T-cell (primary cell): ENCODE results near the gene TSPAN15. TPM values are rescaled to one million over a fixed set of nuclear protein-coding genes. Genes with fewer than 3 reads are reported as not detected.
A peak's percentile ranks its signal among the peaks of the same experiment; 100 is the strongest.

Source experiments
- ATAC-seq, 4 experiments: fragments of 200-7000 bp in 3 of 4; fragments of 150-1000 bp in 1 of 4; cut with Tn5 transposase; replicated peaks in 1 of 4; 1 replicate in 3 of 4; 2 replicates in 1 of 4; pipeline ENCODE4 v1.10.0; 2021; ENCODE audit warnings: moderate library complexity in 3 of 4, mild to moderate bottlenecking in 2 of 4, moderate number of reproducible peaks in 1 of 4
- CTCF ChIA-PET, 2 donors: fragments of 300-600 bp; sonication (Branson Sonifier 250); formaldehyde crosslinking; loops; one replicate each; lab custom pipeline; 2022; ENCODE audit warnings: antibody characterized with exemption in 2 of 2; lab: Charles Lee
- POLR2A ChIA-PET, 2 donors: fragments of 300-600 bp; sonication (Branson Sonifier 250); formaldehyde crosslinking; loops; one replicate each; lab custom pipeline; 2022; ENCODE audit warnings: antibody characterized with exemption in 2 of 2; lab: Charles Lee
- DNase-seq, 35 experiments: peaks; one replicate each; pipeline versions ENCODE4 v3.0.0 to v3.0.0-alpha.2; 2013 to 2023
- H3K27ac ChIP-seq: one replicate; pipeline ENCODE4 v1.5.1; 2013; ENCODE audit warnings: low read length
- H3K27me3 ChIP-seq, 2 experiments: replicated peaks in 1 of 2; 1 replicate in 1 of 2; 2 replicates in 1 of 2; pipeline versions ENCODE4 v1.6.1 to v1.7.0; 2013; ENCODE audit warnings: low read length in 1 of 2, mixed read lengths in 1 of 2; ENCODE audit not compliant: control insufficient read depth in 2 of 2, insufficient read depth in 2 of 2; ENCODE audit errors: extremely low read depth in 1 of 2
- H3K36me3 ChIP-seq, 2 donors: 1 replicate in 1 of 2; 2 replicates in 1 of 2; pipeline versions ENCODE4 v1.6.1 to v1.7.0; 2013; ENCODE audit warnings: low read length in 1 of 2; ENCODE audit not compliant: control insufficient read depth in 2 of 2, insufficient read depth in 1 of 2; ENCODE audit errors: extremely low read depth in 1 of 2
- H3K4me1 ChIP-seq, 2 experiments: 1 replicate in 1 of 2; 2 replicates in 1 of 2; pipeline versions ENCODE4 v1.6.1 to v1.7.0; 2013; ENCODE audit warnings: low read length in 2 of 2, mixed read lengths in 1 of 2; ENCODE audit not compliant: insufficient read depth in 2 of 2, control insufficient read depth in 1 of 2; ENCODE audit errors: extremely low read depth in 1 of 2
- H3K4me3 ChIP-seq, 2 donors: 1 replicate in 1 of 2; 2 replicates in 1 of 2; pipeline versions ENCODE4 v1.5.1 to v1.7.0; 2013; ENCODE audit warnings: mild to moderate bottlenecking in 2 of 2, low read length in 1 of 2, moderate library complexity in 1 of 2; ENCODE audit not compliant: control insufficient read depth in 1 of 2; ENCODE audit errors: extremely low read depth in 1 of 2
- H3K9me3 ChIP-seq: 2 replicates; pipeline ENCODE4 v1.7.0; 2013
- H3K27ac Mint-ChIP-seq, 2 donors: one replicate each; pipeline ENCODE4 v1.8.0; 2020 to 2021; ENCODE audit warnings: mild to moderate bottlenecking in 2 of 2, mixed read lengths in 2 of 2
- H3K27me3 Mint-ChIP-seq, 2 donors: one replicate each; pipeline ENCODE4 v1.8.0; 2021 to 2022; ENCODE audit warnings: mixed read lengths in 2 of 2
- H3K36me3 Mint-ChIP-seq: one replicate; pipeline ENCODE4 v1.8.0; 2021; ENCODE audit warnings: mixed read lengths
- H3K4me1 Mint-ChIP-seq, 3 donors: one replicate each; pipeline ENCODE4 v1.8.0; 2020 to 2022; ENCODE audit warnings: mixed read lengths in 3 of 3, mild to moderate bottlenecking in 1 of 3
- H3K4me3 Mint-ChIP-seq, 3 donors: one replicate each; pipeline ENCODE4 v1.8.0; 2020 to 2022; ENCODE audit warnings: mild to moderate bottlenecking in 3 of 3, mixed read lengths in 3 of 3, moderate library complexity in 3 of 3
- H3K9me3 Mint-ChIP-seq, 3 donors: one replicate each; pipeline ENCODE4 v1.8.0; 2020 to 2022; ENCODE audit warnings: mixed read lengths in 3 of 3
- WGBS: methylation state at CpG from one replicate; pipeline ENCODE4 v1.1.5; 2013; ENCODE audit warnings: missing lambda C conversion rate; ENCODE audit not compliant: insufficient coverage; 5-methylcytosine and 5-hydroxymethylcytosine counted together
- total RNA-seq, 35 experiments: library from RNA in 6 of 35; stranded (reverse) in 6 of 35; fragments of 120-200 nt in 1 of 35; gene quantifications; one replicate each; pipeline versions ENCODE4 v1.2.1 to v1.2.4 and lab custom pipeline; 2013 to 2026

Gene TSPAN15
- total RNA-seq, 5 donors from 2014 or later (not counting 1 experiment from before 2014, with no cell fraction given): 2.9 to 8.2 (median 6.2) TPM

DNA sequence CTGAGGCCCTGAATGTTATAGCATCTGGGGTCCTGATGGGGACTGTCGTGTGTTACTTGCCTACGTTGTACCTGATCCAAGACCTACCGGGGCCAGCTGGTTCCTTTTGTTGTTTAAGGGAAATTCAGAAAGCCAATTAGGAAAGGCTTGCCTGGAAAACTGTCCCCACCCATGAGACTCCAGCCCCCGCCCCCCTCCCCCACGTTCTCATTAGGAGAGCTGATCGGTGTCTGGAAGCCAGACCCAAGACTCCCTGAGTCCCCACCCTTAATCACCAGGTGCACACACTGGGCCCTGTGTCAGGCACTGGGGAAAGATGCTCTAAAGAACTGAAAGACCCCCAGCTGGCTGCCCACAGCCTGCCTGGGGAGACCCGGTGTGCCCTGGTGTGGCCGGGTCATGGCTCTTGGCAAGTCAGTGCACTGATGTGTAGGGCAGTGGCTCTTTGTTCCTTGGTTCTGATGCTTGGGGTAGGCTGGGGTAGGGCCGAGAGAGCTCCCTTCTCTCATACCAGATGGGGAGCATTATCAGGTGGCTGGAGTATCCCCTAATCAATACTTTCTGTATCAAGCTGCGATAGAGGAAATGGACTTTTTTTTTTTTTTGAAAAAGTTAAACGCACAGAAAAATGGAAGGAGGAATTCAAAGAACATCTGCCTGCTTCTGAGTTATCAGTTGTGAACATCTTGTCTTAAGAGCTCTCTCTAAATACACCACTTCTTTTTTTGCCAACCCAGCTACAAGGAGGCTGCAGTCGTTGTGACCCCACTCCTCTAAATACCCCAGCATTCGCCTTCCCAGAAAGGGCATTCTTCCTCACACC is 16.9 kb downstream of the TSPAN15 start:
- DNase-seq: no peak
- H3K27ac ChIP-seq: no peak overlapping the region
- no peaks in the 10 kb centered on the region for H3K9me3 ChIP-seq
- H3K4me3 Mint-ChIP-seq: no peak overlapping the region
- H3K27me3 Mint-ChIP-seq: peaks cover 4 to 7% of the 10 kb centered on the region in 2 donors
- peaks cover 12 to 47% (median 26%) of the 10 kb centered on the region in 3 donors for H3K4me1 Mint-ChIP-seq
- H3K36me3 Mint-ChIP-seq: peaks cover 4% of the 10 kb centered on the region
- no peaks in the 10 kb centered on the region for H3K36me3 ChIP-seq
- peaks cover 0 to 28% of the 10 kb centered on the region in 2 experiments for H3K4me1 ChIP-seq
- ChIA-PET CTCF (interaction anchor here (0.5 to 1.0 kb wide), 3 partner anchors 16 to 917 kb away, joined by 3 to 5 read pairs (median 3); no protein-coding TSS in a partner anchor), POLR2A (interaction anchor here in 1 of 2 donors (0.6 kb wide), 2 partner anchors 131 to 1502 kb away, joined by 3 to 12 read pairs; no protein-coding TSS in a partner anchor)
- no peak overlapping the region for H3K4me3 ChIP-seq
- H3K27me3 ChIP-seq: peaks cover 0 to 4% of the 10 kb centered on the region in 2 experiments
- peak overlapping the region in 1 of 2 donors; percentile 22 for H3K27ac Mint-ChIP-seq
- no peaks in the 10 kb centered on the region for H3K9me3 Mint-ChIP-seq
- ATAC-seq: no peak
- WGBS: 93% methylated on average over 4 of the region's 13 CpGs

DNA sequence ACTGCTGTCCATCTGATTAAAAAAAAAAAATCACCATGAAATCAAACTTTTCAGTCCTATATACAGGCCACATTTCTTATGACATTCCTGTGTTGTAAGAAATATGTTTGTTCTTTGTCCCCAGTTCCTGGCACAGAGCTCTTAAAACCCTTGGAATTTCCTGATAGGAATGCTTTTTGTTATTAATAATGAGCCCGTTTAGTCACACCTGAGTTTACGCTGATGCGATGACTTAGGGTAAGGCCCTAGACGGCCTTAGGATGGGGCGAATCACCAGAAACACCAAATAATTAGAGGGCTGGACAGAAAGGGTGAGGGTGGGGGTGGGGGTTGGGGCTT is 17.5 kb downstream of the TSPAN15 start:
- no peaks in the 10 kb centered on the region for H3K9me3 ChIP-seq
- H3K27me3 ChIP-seq: peaks cover 0 to 9% of the 10 kb centered on the region in 2 experiments
- ATAC-seq (no peak), DNase-seq (no peak)
- no peaks in the 10 kb centered on the region for H3K9me3 Mint-ChIP-seq
- H3K36me3 ChIP-seq: no peaks in the 10 kb centered on the region
- peaks cover 7 to 9% of the 10 kb centered on the region in 2 donors for H3K27me3 Mint-ChIP-seq
- POLR2A ChIA-PET: interaction anchor here in 1 of 2 donors (0.6 kb wide), 1 partner anchor 1502 kb away, joined by 12 read pairs; no protein-coding TSS in a partner anchor
- peak overlapping the region in 1 of 2 donors; percentile 22 for H3K27ac Mint-ChIP-seq
- H3K27ac ChIP-seq: no peak overlapping the region
- 83% methylated on average over 2 of the region's 5 CpGs for WGBS
- H3K4me3 Mint-ChIP-seq: no peak overlapping the region
- no peak overlapping the region for H3K4me3 ChIP-seq
- CTCF ChIA-PET: interaction anchor here (0.5 to 1.0 kb wide), 2 partner anchors 17 to 917 kb away, joined by 3 to 5 read pairs; no protein-coding TSS in a partner anchor
- peaks cover 0 to 24% of the 10 kb centered on the region in 2 experiments for H3K4me1 ChIP-seq
- H3K4me1 Mint-ChIP-seq: peaks cover 12 to 44% (median 25%) of the 10 kb centered on the region in 3 donors
- peaks cover 4% of the 10 kb centered on the region for H3K36me3 Mint-ChIP-seq

DNA sequence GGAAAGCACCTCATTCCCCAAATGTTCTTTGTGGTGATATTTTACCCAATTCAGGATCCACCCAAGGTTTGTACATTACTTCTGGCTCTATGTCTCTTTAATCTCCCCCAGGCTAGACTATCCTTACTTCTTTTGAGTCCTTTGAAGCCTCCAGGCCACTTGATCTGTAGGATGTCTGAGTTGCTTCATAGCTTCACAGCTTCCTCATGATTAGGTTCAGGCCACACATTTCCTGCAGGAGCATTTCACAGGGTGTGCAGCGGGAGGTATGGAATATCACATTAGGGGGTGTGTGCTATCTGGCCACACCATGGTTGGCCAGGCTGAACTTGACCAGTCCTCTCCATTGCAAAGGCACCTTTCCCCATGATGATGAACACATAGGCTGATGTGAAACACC is 18.7 kb downstream of the TSPAN15 start:
- H3K4me1 Mint-ChIP-seq: peaks cover 10 to 31% (median 15%) of the 10 kb centered on the region in 3 donors
- H3K27ac Mint-ChIP-seq: no peak overlapping the region
- Histone ChIP-seq H3K4me3 (no peak overlapping the region), H3K9me3 (no peaks in the 10 kb centered on the region), H3K27ac (no peak overlapping the region), H3K27me3 (peaks cover 0 to 15% of the 10 kb centered on the region in 2 experiments), H3K36me3 (no peaks in the 10 kb centered on the region), H3K4me1 (peaks cover 0 to 11% of the 10 kb centered on the region in 2 experiments)
- ATAC-seq: no peak
- no peaks in the 10 kb centered on the region for H3K9me3 Mint-ChIP-seq
- DNase-seq: no peak
- no CpG with 5 or more reads among the region's 1 CpG for WGBS
- ChIA-PET POLR2A (no interaction called here), CTCF (interaction anchor here in 1 of 2 donors (1.1 kb wide), 1 partner anchor 20 kb away, joined by 3 read pairs; no protein-coding TSS in a partner anchor)
- H3K36me3 Mint-ChIP-seq: peaks cover 4% of the 10 kb centered on the region
- H3K27me3 Mint-ChIP-seq: peaks cover 7 to 9% of the 10 kb centered on the region in 2 donors
- no peak overlapping the region for H3K4me3 Mint-ChIP-seq

DNA sequence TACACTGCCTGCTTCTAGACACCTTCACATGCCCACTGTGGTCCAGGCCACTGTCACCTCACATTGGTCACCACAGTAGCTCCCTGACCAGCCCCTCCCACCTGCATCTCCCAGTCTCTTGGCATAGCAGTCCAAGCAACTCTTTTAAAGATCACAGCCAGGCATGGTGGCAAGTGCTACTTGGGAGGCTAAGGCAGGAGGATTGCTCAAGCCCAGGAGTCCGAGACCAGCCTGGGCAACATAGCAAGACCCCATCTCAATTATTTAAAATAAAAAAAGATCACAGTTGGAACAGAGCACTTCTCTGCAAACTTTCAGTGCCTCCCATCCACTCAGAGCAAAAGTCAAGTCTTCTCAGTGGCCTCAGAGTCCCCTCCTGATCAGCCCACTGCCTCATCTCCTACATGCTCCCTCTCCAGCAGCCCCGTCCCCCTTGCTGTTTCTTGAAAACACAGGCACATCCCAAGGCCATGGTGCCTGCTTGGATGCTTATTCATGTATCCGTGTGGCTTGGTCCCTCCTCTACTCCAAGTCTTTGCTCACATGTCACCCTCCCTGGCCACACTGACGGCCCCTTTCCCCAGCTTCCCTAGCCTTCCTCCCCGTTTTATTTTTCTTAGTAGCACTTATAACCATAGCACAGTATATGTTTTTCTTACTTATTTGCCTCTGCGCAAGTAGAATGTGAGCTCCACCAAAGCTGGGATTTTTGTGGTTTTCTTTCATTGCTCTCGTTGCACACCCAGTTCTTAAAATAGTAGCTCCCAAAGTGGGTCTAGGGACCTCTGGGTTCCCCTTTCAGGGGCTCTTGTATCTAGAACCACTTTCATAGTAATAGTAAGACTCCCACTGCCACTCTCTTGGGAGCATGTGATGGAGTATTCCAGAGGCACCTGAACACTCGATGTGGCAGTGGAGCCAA is 19.5 kb downstream of the TSPAN15 start:
- Histone ChIP-seq H3K27ac (no peak overlapping the region), H3K27me3 (peaks cover 0 to 15% of the 10 kb centered on the region in 2 experiments), H3K4me3 (no peak overlapping the region), H3K36me3 (no peaks in the 10 kb centered on the region), H3K9me3 (no peaks in the 10 kb centered on the region), H3K4me1 (peaks cover 0 to 4% of the 10 kb centered on the region in 2 experiments)
- Mint-ChIP-seq H3K27ac (no peak overlapping the region), H3K9me3 (no peaks in the 10 kb centered on the region), H3K4me1 (peaks cover 2 to 24% (median 7%) of the 10 kb centered on the region in 3 donors), H3K36me3 (peaks cover 4% of the 10 kb centered on the region), H3K27me3 (peaks cover 7 to 9% of the 10 kb centered on the region in 2 donors), H3K4me3 (no peak overlapping the region)
- DNase-seq (no peak), ATAC-seq (no peak)
- ChIA-PET POLR2A (no interaction called here), CTCF (interaction anchor here in 1 of 2 donors (1.1 kb wide), 1 partner anchor 21 kb away, joined by 3 read pairs; no protein-coding TSS in a partner anchor)
- WGBS: 69% methylated on average over 4 of the region's 8 CpGs

DNA sequence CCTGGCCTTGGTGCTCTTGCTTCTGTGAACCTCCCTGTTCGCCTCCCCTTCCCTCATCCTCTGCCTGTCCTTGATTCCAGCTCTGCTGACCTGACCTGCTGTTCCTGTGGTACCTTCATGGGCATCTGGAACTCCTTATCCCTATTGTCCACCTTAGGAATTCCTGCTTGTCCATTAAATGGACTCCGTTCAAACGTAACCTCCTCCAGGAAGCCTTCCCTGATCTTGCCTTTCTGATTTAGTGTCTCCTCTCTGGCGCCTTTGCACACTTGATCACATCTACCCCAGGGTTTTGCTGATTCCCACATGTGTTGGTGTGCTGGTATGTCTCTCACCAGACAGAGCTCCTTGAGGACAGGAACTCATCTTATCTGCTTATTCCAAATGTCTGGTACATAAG is 20.9 kb downstream of the TSPAN15 start:
- 50% methylated on average over 1 of the region's 4 CpGs for WGBS
- DNase-seq (no peak), ATAC-seq (no peak)
- no peak overlapping the region for H3K27ac Mint-ChIP-seq
- Histone ChIP-seq H3K36me3 (no peaks in the 10 kb centered on the region), H3K4me1 (no peaks in the 10 kb centered on the region), H3K4me3 (no peak overlapping the region), H3K27ac (no peak overlapping the region), H3K27me3 (peaks cover 0 to 17% of the 10 kb centered on the region in 2 experiments), H3K9me3 (no peaks in the 10 kb centered on the region)
- peaks cover 7 to 9% of the 10 kb centered on the region in 2 donors for H3K27me3 Mint-ChIP-seq
- ChIA-PET CTCF (interaction anchor here in 1 of 2 donors (1.0 kb wide), 1 partner anchor 33 kb away, joined by 3 read pairs; no protein-coding TSS in a partner anchor), POLR2A (no interaction called here)
- H3K36me3 Mint-ChIP-seq: peaks cover 4% of the 10 kb centered on the region
- H3K9me3 Mint-ChIP-seq: no peaks in the 10 kb centered on the region
- H3K4me1 Mint-ChIP-seq: peaks cover 0 to 12% (median 0%) of the 10 kb centered on the region in 3 donors
- H3K4me3 Mint-ChIP-seq: no peak overlapping the region

DNA sequence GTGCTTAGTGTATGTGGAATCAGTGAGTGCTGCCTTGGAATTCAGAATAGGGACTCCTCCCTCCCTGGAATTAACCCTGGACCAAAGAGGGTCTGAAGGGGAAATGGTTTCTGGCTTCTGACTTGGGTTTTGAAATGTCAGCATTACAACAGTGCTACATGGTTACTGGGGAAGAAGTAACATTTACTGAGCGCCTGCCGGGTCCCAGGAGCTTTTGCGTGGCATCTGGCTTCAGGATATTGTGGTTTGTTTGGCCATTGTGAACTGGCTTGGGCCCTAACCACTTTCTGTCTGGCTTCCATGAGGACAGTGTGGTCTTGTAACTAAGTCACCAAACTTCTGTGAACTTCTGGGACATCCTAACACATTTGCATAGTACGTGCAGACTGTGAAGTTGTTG is 21.3 kb downstream of the TSPAN15 start:
- no peaks in the 10 kb centered on the region for H3K9me3 ChIP-seq
- Mint-ChIP-seq H3K4me1 (peaks cover 0 to 12% (median 0%) of the 10 kb centered on the region in 3 donors), H3K36me3 (peaks cover 4% of the 10 kb centered on the region), H3K9me3 (no peaks in the 10 kb centered on the region), H3K27me3 (peaks cover 7 to 9% of the 10 kb centered on the region in 2 donors), H3K27ac (no peak overlapping the region), H3K4me3 (no peak overlapping the region)
- WGBS: 68% methylated on average over 3 of the region's 4 CpGs
- CTCF ChIA-PET: no interaction called here
- DNase-seq: no peak
- no peak overlapping the region for H3K27ac ChIP-seq
- no peaks in the 10 kb centered on the region for H3K36me3 ChIP-seq
- H3K27me3 ChIP-seq: peaks cover 0 to 21% of the 10 kb centered on the region in 2 experiments
- H3K4me1 ChIP-seq: no peaks in the 10 kb centered on the region
- no peak for ATAC-seq
- POLR2A ChIA-PET: no interaction called here
- H3K4me3 ChIP-seq: no peak overlapping the region
